Muscle of back (tissue), 13 donors: ENCODE measurements around the gene CIP2A. TPM values are rescaled to one million over a fixed set of nuclear protein-coding genes. Genes with fewer than 3 reads are reported as not detected.
"Not testable (repeated sequence)": the region's sequence is repeated elsewhere in the genome, so short reads cannot be mapped to it uniquely, and the experiment has no call there.

ENCODE experiments used
- DNase-seq, 3 donors: peaks; one replicate each; pipeline versions ENCODE4 v3.0.0 to v3.0.0-alpha.2; 2013
- long read RNA-seq, 9 donors: transcript quantifications; one replicate each; lab custom pipeline, GENCODE V29; 2026
- polyA plus RNA-seq, 10 donors: library from polyadenylated mRNA; unstranded; fragments of 120-200 nt; gene quantifications; one replicate each; pipeline ENCODE4 v1.2.1, GENCODE V29; 2013; ENCODE audit not compliant: insufficient read length in 10 of 10

CIP2A gene
- polyA plus RNA-seq: 10 to 100 TPM in 5 of 10 donors, 1 to 10 TPM in 5; 7.9 to 12.0 (median 9.9) TPM
- long read RNA-seq, donor 1: 0 reads
- long read RNA-seq, donor 2: 0 reads
- long read RNA-seq, donor 3: 0 reads
- long read RNA-seq, donor 4: 0 reads
- long read RNA-seq, donor 5: 0 reads
- long read RNA-seq, donor 6: 0 reads
- long read RNA-seq, donor 7, partial matches to known transcripts: 12 of 12 reads
- long read RNA-seq, donor 7, other reads (novel, unspliced or antisense): 0 of 12 reads
- long read RNA-seq, donor 8, partial matches to known transcripts: 7 of 8 reads
- long read RNA-seq, donor 8, other reads (novel, unspliced or antisense): 0 of 8 reads
- long read RNA-seq, donor 9: 0 reads

GRCh38 chr3:108589081-108589997, at the start of gene CIP2A, which contains the start of gene DZIP3:
TSS of gene CIP2A (minus strand) at chr3:108589438. CDS start at chr3:108589375, 63 bp downstream.
TSS of gene DZIP3 (plus strand) at chr3:108589722. CDS start at chr3:108605407, 15,685 bp downstream.
- peak; percentile 95 to 99 (median 96) for DNase-seq

GRCh38 chr3:108629974-108630373, 40.7 kb upstream of the CIP2A start:
- DNase-seq: no peak

- DNase-seq: no peak
Measured at GRCh38 chr3:108623504-108623903, 34.3 kb upstream of the CIP2A start.

- DNase-seq: no peak
Measured at GRCh38 chr3:108620250-108620649, 31.0 kb upstream of the CIP2A start.

GRCh38 chr3:108616090-108616489, 26.9 kb upstream of the CIP2A start:
- not testable (repeated sequence) for DNase-seq

GRCh38 chr3:108610651-108611050, 21.4 kb upstream of the CIP2A start:
- DNase-seq: no peak

- DNase-seq: no peak
Measured at GRCh38 chr3:108608750-108609149, 19.5 kb upstream of the CIP2A start.

GRCh38 chr3:108605491-108605890, 16.3 kb upstream of the CIP2A start:
- no peak for DNase-seq

- DNase-seq: no peak
Measured at GRCh38 chr3:108605028-108605427, 15.8 kb upstream of the CIP2A start.

- no peak for DNase-seq
Measured at GRCh38 chr3:108603691-108604090, 14.5 kb upstream of the CIP2A start.

- no peak for DNase-seq
Measured at GRCh38 chr3:108602935-108603294, 13.7 kb upstream of the CIP2A start.

- DNase-seq: no peak
Measured at GRCh38 chr3:108602249-108602934, 13.2 kb upstream of the CIP2A start.

GRCh38 chr3:108599677-108600409, 10.6 kb upstream of the CIP2A start:
- DNase-seq: no peak

GRCh38 chr3:108598375-108598774, 9.1 kb upstream of the CIP2A start:
- no peak for DNase-seq

GRCh38 chr3:108595321-108595720, 6.1 kb upstream of the CIP2A start:
- DNase-seq: no peak

GRCh38 chr3:108590460-108590859, 1.2 kb upstream of the CIP2A start:
- peak in 2 of 3 donors; percentile 2 to 23 for DNase-seq

- no peak for DNase-seq
Measured at GRCh38 chr3:108589998-108590323, 723 bp upstream of the CIP2A start.

GRCh38 chr3:108588601-108589000, 637 bp downstream of the CIP2A start:
- DNase-seq: peak in 1 of 3 donors; percentile 5

- no peak for DNase-seq
Measured at GRCh38 chr3:108578064-108578463, 11.2 kb downstream of the CIP2A start.

GRCh38 chr3:108569336-108569735, 19.9 kb downstream of the CIP2A start:
- DNase-seq: no peak

- DNase-seq: no peak
Measured at GRCh38 chr3:108566599-108566998, 22.6 kb downstream of the CIP2A start.

- no peak for DNase-seq
Measured at GRCh38 chr3:108565506-108565905, 23.7 kb downstream of the CIP2A start.
